GM18519 (cell line): ENCODE results near the gene CELSR2.
A peak's percentile ranks its signal among the peaks of the same experiment; 100 is the strongest.
"Not testable (repeated sequence)": the region's sequence is repeated elsewhere in the genome, so short reads cannot be mapped to it uniquely, and the experiment has no call there.

Experiments used
- ATAC-seq: cut with Tn5 transposase; IDR thresholded peaks from one replicate; pipeline ENCODE4 v1.9.1; 2021; ENCODE audit warnings: mild to moderate bottlenecking, moderate library complexity; ENCODE audit not compliant: unreplicated experiment, low FRiP score

The CELSR2 gene

DNA sequence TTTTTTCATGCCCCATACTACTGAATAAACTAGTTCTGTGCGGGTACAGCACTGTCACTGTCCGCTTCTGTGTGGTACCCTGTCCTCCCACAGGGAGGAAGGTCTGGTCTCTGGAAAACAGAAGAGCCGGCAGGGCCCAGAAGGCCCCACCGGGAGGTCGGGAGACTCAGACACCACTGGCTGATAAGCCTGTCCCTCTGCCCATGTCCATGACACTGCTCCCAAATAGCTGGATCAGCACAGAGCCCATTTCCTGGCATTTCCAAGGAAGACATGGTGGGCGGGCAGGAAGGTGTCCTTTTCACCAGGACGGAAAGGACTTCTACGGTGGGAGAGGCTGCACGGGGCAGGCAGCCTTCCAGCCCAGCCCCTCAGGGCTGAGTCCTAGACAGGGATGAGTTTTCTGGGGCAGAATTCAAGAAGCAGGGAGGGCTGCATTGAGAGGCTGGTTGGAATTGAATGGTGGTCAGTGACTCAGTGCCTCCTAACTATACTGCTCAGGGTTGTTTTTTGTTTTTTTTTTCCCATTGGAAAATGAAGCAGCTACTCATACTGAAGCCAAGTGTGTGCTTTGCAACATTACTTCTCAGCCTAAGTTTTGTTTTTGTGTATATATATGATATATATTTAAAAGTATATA, 26.5 kb downstream of the CELSR2 start:
- ATAC-seq, result no peak

DNA sequence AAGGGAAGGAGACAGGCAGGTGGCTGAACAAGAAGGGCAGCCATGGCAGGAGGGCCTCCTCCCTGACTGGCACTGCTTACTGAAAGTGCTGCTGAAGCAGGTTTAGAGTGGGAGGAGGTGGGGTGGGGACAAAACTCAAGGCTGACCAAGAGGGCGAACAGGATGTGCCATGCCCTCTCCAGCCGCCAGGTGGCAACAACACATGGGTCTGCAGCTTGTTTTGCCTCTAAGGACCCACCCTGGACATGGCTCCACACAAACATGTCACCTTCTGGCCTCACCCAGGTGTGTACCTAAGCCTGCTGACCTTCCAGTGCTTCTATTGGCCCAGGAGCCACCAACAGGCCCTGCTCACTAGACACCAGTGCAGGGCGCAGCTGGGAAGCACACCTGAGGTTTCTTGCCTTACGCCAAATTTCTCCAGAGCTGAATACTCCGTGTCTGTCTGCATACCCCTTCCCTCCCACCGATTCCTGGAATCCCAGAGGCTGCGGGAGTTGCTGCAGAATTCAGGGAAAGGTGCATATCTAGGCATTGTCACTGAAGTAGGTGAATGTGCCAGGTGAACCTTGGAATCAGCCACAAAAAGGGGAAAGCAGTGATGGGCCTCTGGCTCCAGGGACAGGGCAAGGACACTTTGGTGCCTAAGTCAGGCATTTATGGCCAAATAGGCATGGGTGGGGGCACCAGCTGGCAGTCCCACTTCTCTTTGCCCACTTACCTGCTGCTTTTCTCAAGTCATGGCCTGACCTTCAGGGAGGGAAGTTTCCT, 28.3 kb downstream of the CELSR2 start:
- no peak for ATAC-seq

DNA sequence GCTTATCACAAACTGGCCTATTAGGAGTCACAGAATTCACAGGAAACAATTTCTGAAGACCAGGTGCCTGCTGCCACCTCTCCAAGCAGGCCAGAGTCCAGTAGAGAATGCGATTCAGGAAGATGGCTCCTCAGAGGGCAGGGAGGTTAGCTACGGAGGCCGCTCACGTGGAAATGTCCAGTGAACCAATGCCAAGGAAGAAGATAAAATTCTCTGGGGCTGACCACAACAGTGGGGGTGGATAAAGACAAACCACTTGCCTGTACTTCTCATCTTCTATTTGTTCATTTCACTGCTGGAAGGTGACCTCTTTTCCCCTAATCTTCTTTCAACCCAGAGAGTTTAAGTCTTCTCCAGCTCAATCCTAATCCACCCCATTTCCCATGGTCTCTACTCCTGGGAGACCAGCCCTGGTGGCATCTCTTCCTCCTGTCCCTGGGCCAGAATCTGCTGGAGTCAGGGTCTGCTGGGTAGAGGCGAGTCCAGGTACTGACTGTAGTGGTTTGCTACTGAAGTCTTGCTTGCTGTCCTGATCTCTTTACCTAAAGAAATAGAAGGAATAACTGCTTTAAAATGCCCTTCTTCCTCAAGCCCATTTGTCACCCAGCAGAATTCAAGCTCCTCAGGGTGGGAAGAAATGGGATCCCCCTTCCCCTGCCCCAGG, 30.4 kb downstream of the CELSR2 start:
- ATAC-seq, result no peak

DNA sequence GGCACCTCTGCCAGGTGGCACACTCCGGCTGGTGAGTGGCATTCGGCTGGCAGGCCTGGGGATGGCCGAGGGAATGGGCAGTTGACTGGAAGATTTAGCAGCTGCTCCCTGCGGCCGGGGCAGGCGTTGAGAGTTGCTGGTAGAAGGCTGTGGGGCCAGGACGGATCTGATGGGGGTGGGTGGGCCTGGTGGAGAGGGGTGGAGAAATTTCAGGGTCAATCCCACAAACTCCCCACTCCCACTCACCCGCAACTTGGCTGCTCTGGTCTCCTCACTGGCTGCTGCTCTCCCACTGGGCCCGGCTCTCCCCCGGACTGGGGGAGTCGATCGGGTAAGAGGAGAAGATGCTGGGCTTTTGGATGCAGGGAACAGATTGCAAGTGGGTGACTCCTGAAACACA, 31.5 kb downstream of the CELSR2 start:
- no peak for ATAC-seq

- ATAC-seq, result no peak
Measured at GRCh38 chr1:109281680-109282496, 32.5 kb downstream of the CELSR2 start.

DNA sequence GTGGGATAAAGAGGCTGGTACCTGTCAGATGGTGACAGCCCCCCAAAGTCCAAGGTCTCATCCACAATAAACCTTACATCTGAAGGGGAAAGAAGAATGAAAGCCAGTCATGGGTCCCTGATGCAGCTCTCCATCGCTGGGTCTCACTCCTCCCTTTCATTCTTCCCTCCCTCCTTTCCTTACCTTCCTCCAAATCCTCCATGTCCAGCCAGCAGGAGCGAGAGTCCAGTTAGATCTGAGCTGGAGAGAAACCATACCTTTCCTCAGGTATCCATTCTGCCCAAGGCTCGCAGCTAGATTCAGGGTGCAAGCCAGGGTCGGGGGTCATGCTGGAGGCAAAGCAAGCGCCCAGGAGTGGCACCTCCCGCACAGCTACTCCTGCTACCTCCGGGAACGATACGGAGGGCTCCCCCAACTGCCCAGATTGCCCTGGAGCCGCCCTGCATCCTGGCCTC, 33.2 kb downstream of the CELSR2 start:
- ATAC-seq, result no peak

DNA sequence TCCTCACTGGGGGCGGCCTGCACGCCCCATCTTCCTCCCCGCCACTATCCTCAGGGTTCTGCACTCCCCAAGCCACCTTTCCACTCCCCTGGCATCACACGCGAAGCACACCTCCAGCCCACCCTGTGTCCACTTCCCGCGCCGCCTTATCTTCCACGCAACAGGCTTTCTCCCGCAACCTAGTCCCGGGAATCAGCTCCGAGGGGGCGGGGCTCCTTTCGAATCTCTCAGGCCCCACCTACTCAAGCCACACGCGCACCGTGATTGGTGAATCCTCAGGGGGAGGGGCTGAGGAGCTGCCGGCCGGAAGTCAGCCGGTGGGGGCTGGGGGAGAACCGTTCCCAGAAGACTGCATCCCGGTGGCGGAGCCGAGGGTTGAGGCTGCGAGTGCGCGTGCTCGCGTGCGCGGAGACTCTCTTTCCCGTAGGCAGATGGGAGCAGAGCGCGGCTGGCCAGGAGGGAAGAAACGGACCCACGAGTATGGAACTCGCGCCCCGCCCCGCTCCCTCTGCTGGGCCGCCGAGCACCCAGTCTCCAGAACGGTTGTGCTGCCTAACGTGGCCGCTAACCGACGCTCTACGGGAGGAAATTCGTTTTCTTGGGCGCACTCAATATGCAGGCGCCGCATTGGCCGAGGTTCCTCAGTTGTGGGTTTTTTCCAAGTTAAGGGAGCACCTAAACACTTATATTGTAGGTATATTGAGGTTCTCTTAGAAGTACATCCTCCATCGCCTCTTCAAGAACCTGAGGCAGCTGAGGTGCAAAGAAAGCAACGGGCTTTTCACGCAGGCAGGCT, 33.8 kb downstream of the CELSR2 start, which contains the start of gene PSRC1:
PSRC1 (minus strand) TSS at position 194 of the 796 bp plus-strand sequence.
- ATAC-seq, result peak; percentile 78

DNA sequence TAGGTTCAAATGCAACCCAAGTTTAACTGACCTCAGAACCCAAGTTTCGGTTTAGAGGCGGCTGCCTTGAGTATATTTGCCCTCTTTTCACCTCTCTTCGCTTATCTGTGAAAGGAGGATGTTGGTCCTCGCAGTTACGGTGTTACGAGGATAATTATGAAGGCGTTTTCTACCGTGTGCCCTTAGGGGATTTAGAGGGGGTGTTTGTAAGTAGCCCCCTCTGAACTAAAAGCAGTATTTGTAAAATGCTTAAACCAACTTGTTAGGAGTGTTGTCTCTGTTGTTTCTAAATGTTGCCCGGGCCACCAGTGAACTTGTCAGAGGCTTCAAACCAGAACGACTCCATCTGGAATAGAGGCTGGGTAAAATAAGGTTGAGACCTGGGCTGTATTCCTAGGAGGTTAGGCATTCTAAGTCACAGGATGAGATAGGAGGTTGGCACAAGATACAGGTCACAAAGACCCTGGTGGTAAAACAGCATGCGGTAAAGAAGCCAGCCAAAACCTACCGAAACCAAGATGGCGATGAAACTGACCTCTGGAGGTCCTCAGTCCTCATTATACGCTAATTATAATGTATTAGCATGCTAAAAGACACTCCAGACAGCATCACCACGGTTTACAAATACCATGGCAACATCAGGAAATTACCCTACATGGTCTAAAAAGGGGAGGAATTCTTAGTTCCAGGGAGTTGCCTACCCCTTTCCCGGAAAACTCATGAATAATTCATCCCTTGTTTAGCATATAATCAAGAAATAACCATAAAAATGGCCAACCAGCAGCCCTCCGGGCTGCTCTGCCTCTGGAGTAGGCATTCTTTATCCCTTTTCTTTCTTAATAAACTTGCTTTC, 34.6 kb downstream of the CELSR2 start:
- no peak for ATAC-seq

DNA sequence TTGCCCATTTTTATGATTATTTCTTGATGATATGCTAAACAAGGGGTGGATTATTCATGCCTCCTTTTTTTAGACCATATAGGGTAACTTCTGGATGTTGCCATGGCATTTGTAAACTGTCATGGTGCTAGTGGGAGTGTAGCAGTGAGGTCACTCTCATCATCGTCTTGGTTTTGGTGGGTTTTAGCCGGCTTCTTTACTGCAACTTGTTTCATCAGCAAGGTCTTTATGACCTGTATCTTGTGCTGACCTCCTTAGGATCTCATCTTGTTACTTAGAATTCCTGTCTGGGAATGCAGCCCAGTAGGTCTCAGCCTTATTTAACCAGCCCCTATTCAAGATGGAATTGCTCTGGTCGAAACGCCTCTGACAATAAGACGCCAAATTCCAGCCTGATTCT, 37.4 kb downstream of the CELSR2 start:
- ATAC-seq, result not testable (repeated sequence)

- ATAC-seq, result no peak
Measured at GRCh38 chr1:109290137-109290536, 40.8 kb downstream of the CELSR2 start.

GRCh38 chr1:109290998-109291397, 41.7 kb downstream of the CELSR2 start:
- no peak for ATAC-seq

DNA sequence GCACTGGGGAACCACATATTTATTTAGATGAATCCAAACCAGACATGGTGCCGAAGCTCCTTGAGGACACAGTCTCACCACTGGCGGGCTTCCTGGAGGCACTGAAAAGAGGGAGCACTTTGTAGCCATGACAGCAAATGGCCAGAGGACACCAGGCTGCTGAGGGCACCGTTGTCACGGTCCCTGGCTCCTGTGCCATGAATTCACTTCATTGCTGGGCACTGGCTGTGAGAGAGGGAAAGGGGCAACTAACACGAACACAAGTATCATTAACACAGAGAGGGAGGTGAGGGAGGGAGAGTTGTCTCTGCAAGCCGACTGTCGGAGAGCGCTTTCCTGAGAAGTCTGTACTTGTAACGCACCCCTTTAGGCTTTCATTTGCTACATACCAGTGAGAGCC, 43.0 kb downstream of the CELSR2 start:
- no peak for ATAC-seq

- ATAC-seq, result no peak
Measured at GRCh38 chr1:109293026-109293425, 43.7 kb downstream of the CELSR2 start.

DNA sequence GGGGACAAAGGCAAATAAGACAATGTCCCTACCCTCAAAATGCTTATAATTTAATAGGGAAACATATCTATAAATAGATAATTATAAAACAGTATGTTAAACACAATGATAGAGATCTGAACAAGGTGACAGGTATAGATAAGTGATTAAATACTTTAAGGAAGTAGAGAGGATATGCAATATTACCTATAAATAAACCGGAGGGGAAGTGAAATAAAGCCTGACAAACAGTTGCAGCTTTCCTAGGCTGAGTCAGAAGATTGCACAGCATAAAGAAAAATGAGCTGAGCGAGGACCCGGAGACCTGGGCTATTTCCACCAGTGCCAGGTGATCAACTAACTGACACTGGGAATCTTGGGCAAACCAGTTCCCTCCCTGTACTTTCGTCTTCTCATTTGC, 45.1 kb downstream of the CELSR2 start:
- ATAC-seq, result no peak

GRCh38 chr1:109295712-109296415, 46.5 kb downstream of the CELSR2 start:
- ATAC-seq, result no peak

- ATAC-seq, result no peak
Measured at GRCh38 chr1:109296782-109297181, 47.4 kb downstream of the CELSR2 start.

GRCh38 chr1:109298666-109299557, 49.6 kb downstream of the CELSR2 start:
- no peak for ATAC-seq
